Central memory CD4-positive, alpha-beta T cell (primary cell): ENCODE results near the gene ERCC2.
"Not testable (repeated sequence)": the region's sequence is repeated elsewhere in the genome, so short reads cannot be mapped to it uniquely, and the experiment has no call there.

Experiments used
- DNase-seq: peaks from one replicate; pipeline ENCODE4 v3.0.0; 2022
- total RNA-seq, 3 experiments: gene quantifications; one replicate each; lab custom pipeline; 2026; lab: John Stamatoyannopoulos, UW

Gene ERCC2
- total RNA-seq, result 18.3 to 33.0 (median 20.5) reads per million in 3 experiments

DNA sequence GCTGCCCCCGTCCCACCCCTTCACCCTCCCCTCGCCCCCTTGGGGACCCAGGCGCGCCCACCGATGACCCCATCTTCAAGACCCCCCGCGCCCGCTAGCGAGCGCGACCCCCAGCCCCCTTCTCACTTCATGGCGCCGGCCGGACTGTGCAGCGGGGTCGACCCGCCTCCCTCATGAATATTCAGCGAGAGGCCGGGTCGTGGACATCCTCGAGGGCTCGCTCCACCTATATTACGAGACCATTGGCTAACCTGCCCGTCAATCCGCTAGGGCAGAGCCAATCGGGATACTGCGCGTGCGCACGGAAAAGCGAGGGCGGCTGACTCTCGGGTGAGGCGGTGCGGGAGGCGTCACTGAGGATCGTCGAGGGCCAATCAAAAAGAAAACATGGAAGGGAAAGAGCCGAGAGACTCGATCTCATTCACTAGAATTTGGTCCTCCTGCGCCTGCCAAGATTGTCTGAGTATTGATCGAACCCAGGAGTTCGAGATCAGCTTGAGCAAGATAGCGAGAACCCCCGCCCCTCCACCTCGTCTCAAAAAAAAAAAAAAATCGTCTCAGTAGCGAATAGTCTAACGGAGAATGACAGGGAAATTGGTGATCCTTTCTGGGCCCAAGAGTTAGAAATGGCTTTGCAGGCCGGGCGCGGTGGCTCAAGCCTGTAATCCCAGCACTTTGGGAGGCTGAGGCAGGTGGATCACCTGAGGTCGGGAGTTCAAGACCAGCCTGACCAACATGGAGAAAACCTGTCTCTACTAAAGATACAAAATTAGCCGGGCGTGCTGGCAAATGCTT, at the start of gene ERCC2:
ERCC2 (minus strand) TSS at position 164 of the 795 bp plus-strand sequence; CDS start at position 131, 33 bp downstream.
- peak; percentile 99 for DNase-seq

DNA sequence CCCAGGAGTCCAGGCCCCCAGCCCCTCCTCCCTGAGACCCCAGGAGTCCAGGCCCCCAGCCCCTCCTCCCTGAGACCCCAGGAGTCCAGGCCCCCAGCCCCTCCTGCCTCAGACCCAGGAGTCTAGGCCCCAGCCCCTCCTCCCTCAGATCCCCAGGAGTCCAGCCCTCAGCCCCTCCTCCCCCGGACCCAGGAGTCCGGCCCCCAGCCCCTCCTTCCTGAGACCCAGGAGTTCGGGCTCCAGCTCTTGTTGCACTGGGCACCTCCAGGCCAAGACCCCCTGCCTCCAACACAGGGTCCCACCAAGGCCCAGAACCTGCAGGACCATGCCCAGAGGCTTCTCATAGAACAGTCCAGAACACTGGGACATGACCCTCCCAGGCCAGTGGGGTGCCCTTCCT, 49.5 kb upstream of the ERCC2 start:
- DNase-seq, result no peak

DNA sequence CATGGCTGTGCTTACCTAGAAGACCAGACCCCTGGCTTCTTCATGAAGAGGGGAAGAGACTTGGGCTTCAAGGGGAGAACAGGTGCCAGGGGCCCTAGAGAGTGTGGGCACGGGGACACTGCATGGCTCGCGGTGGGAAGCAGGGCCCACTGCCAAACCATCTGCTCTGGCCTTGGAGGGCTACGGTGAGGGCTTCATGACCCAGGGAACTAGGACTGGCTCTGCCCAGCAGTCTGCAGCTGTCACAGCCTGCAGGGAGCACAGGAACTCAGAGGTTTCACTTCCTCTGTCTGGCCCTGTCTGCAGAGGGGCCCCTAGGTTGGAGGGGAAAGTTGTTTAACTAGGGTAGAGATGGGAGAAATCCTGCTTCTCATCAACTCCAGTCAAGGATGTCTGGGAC, 49.0 kb upstream of the ERCC2 start:
- DNase-seq, result no peak

DNA sequence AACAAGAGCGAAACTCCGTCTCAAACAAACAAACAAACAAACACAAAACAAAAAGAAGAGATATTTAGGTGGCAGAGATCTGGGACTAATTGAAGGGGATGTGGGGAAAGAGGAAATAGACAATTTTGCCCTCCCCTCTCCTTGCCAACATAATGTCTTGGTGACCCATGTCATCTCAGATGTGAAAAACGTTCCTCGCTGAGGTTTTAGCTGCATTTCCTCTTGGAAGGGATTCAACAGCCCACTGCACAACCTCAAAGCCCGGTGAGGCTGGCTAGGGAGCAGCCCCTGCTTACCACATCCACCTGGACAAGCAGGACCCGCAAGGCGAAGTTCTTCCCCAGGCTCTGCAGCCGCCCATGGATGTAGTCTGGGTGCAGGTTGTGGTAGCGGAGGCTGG, 48.4 kb upstream of the ERCC2 start:
- DNase-seq, result no peak

DNA sequence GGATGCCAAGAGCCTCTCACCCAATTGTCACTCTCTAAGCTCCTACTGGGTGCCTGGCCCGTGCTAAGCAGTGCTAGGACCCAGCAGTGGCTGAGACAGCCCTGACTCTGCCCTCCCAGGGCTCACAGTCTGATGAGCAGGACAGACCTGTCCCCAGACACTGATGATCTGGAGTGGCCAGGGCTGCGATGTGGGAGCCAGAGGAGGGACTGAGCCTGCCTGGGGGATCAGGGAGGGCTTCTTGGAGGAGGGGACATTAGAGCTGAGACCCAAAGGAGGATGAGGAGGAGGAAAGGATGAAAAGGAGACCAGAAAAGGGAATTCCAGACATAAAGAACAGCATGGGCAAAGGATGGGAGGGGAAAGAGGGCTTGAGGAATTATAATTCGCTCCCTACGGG, 46.8 kb upstream of the ERCC2 start:
- no peak for DNase-seq

DNA sequence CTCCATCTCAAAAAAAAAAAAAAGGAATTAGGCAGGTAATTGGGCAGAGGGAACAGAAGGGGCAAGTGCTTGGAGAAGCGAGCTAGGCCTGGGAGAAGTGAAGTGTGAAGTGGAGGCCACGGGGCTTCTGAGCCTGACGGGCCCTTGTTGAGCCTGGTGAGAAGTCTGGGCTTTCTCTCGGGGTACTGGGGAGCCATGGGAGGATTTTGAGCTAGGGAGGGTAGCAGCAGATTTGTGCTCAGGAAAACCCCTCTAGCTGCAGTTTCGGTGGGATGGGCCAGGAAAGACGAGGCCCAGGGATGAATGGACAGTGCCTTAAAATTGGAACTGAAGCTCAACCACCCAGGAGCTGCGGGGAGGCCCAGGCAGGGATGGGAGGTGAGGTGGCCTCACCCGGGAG, 44.1 kb upstream of the ERCC2 start:
- no peak for DNase-seq

DNA sequence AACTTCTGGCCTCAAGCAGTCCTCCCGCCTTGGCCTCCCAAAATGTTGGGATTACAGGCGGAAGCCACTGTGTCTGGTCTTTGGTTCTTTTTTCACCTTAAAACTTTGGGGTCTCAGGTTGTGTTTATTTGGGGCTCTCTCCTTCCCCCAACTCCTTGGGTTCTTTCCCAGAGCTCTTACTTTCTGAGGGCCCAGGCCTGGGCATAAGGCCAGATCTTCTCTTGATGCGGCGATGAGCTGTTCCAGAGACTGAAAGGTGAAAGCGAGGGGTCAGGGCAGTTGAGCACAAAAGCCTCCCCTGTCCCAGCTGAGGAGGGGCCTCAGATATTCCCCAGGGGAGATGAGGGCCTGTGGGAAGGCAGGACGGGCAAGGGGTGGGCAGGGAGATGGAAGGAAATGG, 43.1 kb upstream of the ERCC2 start:
- no peak for DNase-seq

DNA sequence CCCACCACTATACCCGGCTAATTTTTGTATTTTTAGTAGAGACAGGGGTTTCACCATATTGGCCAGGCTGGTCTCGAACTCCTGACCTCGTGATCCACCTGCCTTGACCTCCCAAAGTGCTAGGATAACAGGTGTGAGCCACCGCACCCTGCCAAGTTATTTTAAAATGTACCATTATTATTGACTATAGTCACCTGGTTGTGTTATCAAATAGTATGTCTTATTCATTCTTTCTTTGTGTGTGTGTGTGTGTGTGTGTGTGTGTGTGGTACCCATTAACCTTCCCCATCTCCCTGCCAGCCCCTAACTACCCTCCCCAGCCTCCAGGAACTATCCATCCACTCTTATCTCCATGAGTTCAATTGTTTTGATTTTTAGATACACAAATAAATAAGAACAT, 40.0 kb upstream of the ERCC2 start:
- not testable (repeated sequence) for DNase-seq

DNA sequence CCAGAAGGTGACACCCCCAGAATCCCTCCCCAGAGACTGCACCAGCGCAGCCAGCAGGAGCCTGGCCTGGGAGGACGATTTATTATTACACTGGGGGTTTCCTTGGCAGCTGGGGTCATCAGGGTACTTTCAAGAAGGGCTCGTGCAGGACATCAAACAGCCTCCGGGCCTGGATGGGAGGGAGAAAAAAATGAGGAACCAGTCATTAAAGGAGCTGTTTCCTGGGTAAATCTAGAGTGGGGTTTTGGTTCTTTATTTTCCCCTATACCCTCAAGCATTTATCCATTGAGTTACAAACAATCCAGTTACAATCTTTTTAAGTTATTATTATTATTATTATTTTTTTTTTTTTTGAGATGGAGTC, 39.2 kb upstream of the ERCC2 start:
- no peak for DNase-seq

DNA sequence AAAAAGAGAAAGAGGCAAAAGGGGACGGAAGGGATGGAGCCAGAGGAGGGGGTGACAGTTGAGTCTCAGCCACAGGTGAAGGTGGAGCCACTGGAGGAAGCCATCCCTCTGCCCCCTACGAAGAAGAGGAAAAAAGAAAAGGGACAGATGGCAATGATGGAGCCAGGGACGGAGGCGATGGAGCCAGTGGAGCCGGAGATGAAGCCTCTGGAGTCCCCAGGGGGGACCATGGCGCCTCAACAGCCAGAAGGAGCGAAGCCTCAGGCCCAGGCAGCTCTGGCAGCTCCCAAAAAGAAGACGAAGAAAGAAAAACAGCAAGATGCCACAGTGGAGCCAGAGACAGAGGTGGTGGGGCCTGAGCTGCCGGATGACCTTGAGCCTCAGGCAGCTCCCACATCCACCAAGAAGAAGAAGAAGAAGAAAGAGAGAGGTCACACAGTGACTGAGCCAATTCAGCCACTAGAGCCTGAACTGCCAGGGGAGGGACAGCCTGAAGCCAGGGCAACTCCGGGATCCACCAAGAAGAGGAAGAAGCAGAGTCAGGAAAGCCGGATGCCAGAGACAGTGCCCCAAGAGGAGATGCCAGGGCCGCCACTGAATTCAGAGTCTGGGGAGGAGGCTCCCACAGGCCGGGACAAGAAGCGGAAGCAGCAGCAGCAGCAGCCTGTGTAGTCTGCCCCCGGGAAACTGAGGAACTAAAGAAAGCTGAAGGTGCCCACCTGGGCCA, 38.6 kb upstream of the ERCC2 start:
- DNase-seq, result no peak

DNA sequence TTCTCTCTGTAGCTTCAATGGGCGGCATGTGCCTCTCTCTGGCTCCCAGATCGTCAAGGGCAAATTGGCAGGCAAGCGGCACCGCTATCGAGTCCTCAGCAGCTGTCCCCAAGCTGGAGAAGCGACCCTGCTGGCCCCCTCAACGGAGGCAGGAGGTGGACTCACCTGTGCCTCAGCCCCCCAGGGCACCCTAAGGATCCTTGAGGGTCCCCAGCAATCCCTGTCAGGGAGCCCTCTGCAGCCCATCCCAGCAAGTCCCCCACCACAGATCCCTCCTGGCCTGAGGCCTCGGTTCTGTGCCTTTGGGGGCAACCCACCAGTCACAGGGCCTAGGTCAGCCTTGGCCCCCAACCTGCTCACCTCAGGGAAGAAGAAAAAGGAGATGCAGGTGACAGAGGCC, 37.7 kb upstream of the ERCC2 start:
- no peak for DNase-seq

DNA sequence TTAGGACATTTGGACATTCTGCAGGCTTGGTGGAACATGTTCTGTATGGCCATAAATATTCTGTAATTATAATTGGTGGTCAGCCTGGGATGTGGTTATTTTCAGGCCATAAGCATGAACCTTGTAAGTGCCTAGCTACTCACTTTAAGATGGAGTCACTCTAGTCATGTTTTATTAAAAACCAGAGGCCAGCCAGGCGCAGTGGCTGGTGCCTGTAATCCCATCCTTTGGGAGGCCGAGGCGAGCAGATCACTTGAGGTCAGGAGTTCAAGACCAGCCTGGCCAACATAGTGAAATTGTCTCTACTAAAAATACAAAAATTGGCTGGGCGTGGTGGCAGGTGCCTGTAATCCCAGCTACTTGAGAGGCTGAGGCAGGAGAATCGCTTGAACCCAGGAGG, 37.2 kb upstream of the ERCC2 start:
- DNase-seq, result not testable (repeated sequence)

DNA sequence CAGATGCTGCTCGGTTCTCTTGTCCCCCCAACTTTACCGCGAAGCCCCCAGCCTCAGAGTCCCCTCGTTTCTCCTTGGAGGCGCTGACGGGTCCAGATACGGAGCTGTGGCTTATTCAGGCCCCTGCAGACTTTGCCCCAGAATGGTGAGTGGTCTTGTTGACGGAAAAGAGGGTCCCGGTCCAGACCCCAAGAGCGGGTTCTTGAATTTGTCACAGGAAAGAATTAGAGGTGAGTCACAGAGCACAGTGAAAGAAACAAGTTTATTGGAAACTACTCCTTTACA, 36.7 kb upstream of the ERCC2 start:
- no peak for DNase-seq

DNA sequence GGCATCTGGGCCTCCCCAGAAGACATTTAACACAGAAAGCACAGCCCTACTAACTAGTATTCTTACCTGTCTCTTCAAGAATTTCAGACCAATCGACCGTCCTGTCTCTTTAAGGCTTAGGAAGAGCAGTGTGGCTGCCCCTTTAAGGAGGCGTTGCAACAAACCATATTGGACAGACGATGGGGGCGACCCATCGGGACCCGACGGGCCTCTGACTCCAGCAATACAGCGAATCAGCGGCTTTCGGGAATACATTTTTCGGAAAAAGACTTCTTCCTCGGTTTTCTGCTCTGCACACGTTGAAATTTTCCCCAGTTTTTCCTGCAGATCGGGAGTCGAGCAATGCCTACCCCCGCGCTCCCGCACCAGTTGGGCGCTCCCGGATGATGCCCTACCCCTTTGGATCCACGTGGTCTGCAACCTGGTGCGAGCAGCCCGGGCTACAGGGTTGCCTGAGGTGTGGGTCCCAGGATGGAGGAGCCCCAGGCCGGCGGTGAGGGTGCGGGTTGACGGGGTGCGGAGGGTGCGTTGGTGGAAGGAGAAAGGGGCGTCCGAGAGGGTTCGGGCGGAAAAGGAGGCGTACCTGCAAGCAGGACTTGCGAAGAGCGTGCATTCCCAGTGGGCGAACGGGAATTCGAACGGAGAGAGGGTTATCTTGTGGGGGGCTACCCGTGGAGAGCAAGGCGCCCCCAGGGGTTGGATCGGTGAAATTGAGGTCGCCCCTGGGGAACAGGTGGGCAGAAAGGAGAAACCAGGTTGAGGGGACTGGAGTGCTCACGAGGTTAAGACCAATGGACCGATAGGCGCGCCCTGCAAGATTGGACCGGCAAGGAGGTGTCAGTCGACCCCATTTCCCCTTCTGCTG, 36.1 kb upstream of the ERCC2 start, which contains the start of gene POLR1G:
POLR1G (plus strand) TSS at position 419 of the 865 bp plus-strand sequence; CDS start at position 472, 53 bp downstream.
- peak; percentile 83 for DNase-seq

DNA sequence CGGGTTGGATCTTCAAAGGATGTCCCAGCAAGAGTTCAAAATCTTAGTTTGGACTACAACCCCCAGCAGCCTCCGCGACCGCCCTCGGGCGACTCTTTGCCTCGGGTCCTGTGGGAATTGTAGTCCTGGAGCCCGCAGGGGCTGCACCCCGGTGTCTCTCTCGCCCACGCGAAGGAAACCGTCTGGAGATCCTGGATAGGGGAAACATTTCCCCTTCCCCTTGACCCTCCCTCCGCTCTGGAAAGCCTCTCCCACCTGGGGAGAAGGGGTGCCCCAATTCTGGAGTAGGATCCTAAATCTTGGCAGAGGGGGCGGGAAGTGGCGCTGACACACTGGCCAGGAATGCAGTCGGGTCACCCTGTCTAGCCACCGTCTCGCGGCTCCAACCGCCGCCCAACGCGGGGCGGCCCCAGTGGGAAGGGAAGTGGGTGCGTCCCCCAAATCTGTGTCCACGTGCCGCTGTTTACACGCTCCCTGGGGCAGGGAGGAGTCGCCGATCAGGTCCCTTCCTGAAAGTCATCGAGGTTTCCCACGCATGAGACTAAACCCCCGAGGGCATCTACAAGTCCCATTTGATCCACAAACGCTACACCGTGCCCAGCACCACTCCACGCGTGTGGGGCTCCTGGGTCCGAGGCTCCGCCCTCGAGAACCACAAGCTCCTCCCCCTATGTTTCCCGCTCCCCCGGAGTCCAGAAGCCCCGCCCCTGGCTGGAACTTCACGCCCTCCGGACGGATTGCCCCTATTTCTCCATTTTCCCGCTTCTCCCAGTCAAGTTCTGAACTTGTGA, 35.3 kb upstream of the ERCC2 start:
- peak; percentile 79 for DNase-seq

DNA sequence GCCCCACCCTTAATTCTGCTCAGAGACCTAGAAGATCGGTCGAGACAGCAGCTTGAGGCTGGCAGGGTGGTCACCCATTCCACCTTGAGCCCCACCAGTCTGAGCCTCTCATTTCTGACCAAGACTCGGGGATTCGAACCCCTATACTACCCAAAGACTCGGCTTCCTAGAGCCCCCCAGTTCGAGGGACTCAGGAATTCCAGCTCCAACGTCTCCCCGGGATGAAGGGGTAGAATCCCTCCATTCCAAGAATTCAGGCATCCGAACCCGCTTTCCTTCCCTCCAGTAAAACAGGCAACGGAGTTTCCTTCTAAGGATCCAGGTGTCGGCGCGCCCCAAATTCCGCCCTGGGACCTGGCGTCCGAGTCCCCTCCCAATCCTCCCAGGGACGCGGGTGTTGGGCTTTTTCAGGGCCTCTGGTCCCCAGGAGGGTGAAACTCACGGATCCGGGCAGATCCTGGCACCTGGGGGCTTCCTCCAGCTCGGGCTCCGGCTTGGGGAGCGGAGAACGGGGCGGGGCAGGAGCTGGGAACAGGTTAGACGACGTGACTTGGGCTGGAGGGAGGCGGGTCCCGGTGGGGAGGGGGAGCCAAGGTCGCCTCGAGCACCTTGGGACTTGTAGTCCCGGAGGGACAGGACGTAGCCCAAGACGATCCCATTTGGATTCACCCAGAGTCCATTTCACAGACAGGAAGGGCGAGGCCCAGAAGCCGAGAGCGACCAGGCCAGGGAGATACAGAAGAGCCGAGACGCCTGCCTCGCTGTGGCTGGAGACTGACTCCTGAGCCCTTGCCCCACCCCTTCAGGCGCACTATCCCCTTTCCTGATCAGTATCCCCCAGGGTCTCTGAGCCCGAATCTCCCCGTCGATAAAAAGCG, 34.4 kb upstream of the ERCC2 start, which contains the start of gene PPP1R13L:
PPP1R13L (minus strand) TSS at position 513 of the 878 bp plus-strand sequence. CDS start 6,751 bp downstream, outside the sequence.
- DNase-seq, result no peak

DNA sequence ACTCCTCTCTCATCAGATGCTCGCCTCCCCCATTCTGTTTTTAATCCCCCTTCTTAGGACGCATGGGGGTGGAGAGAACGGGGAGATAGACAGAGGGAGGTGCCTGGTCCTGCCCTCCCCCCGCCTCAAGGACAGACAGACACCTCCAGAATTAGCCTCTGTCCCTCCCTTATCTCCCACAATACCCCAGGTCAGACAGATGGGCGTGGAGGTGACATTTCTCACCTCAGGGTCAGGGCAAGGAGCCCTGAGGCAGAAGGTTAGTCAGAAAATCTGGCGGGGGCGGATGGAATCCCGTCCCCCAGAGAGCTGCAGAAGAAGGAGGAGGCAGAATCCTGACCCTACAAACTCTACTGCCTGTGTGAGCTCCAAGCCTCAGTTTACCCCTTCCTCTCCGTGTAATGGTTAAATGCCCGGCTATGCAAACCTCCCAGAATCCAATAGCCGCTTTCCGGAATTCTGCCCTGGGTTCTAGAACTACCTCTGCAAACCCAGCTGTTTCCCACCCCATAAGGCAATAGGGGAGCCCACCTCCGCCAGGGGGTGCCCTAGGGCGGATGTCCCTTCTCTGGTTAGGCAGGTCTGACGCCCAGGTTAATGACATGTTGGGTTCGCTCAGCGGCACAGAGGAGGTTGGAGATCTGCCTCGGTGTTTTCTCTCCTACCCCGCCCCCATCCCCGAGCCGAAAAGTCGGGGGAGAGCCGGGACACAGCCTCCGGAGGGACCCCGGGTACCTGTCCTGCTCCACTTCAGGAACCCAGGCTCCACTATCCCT, 33.6 kb upstream of the ERCC2 start:
- DNase-seq, result peak; percentile 48

DNA sequence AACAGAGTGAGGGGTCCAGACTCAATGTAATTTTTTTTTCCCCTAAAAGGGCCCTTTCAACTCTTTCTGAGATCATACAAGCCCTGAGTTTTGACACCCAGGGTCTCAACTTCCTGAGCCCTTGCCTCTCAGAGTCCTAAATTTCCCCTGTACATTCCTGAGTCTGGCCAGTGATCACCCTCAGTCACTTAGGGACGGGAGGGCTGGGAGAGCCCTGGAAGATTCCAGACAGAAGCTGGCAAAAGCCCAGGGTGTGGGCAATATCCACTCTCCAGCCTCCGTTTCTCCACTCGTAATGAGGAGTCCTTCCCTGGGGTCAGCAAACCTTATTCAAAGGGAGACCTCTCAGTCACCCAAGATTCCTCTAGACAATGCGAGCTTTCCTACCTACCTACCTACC, 32.9 kb upstream of the ERCC2 start:
- no peak for DNase-seq

DNA sequence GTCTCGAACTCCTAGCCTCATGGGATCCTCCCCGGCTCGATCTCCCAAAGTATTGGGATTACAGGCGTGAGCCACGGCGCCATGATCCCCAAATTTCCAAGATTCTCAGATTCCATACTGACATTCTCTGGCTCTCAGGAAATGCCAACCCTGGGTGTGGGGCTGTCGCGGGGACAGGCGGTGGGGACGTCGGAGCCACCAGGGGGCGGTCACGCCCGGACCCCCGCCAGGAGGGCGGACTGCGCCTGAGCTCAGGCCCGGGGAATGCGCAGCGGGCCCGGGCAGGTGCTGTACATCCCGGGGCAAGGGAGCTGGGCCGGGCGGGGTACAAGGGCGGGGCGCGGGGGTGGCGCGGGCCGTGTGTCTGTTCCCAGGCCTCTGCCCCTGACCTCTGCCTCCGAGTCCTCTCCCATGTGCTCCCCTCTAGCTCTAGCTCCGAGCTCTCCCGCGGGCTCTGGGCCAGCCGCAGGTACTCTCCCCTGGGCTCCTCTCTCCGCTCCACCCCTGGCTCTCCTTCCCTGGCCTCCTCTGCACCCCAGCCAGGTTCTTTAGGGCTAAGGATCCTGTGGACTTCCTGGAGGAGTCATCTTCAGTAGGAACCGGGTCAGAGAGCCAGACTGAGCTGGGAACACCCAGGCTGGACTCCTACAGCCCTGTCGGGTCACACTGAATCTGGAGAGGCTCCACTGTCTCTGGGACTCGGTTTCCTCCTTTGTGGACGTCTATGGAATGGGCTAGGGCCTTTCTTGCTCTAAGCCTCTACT, 32.1 kb upstream of the ERCC2 start:
- no peak for DNase-seq

DNA sequence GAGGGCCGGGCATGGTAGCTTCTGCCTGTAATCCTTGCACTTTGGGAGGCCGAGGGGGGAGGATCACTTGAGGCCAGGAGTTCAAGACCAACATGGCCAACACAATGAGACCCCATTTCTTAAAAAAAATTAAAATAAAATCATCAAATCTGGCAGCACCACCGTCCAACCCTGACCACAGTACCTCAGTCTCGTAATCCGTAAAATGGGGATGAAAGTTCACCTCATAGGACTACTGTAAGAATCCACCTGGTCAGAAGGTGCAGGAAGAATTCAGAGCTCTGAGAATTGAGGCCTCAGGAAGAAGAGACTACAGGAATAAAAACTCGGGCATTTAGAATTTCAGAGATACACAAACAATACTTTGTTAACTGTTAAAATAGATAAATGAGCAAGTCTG, 31.4 kb upstream of the ERCC2 start:
- DNase-seq, result no peak
